OCI-LY1 (cell line): Measurements from ENCODE around the gene AQP7.

ENCODE experiments used
- CTCF ChIP-seq: fragments of 200-600 bp; sonication (generic), shearing (Covaris generic); IDR thresholded peaks from 2 replicates; pipeline ENCODE4 v1.5.1; 2017; ENCODE audit warnings: mild to moderate bottlenecking, antibody characterized with exemption, low read length, moderate library complexity, mixed read lengths
- EZH2 ChIP-seq: fragments of 200-600 bp; sonication (generic), shearing (Covaris generic); IDR thresholded peaks from 2 replicates; pipeline ENCODE4 v1.8.0; 2017; ENCODE audit warnings: borderline replicate concordance, mixed run types, mild to moderate bottlenecking, antibody characterized with exemption, low read length, moderate library complexity, mixed read lengths

- TF ChIP-seq EZH2 (no peak), CTCF (no peak)
Observed at GRCh38 chr9:33437205-33437604, 34.8 kb upstream of the AQP7 start.
